Ishikawa (cell line): Measurements from ENCODE around the gene CFAP92.

ENCODE experiments used
- CEBPB ChIP-seq: IDR thresholded peaks from 2 replicates; pipeline ENCODE4 v1.6.1; 2012
- CREB1 ChIP-seq: IDR thresholded peaks from 2 replicates; pipeline ENCODE4 v1.6.1; 2012; ENCODE audit warnings: low read depth
- EP300 ChIP-seq: IDR thresholded peaks from 2 replicates; pipeline ENCODE4 v1.6.1; 2012; ENCODE audit warnings: borderline replicate concordance
- MAX ChIP-seq: IDR thresholded peaks from 2 replicates; pipeline ENCODE4 v1.6.1; 2012
- NFIC ChIP-seq: IDR thresholded peaks from 2 replicates; pipeline ENCODE4 v1.6.1; 2012
- RAD21 ChIP-seq: IDR thresholded peaks from 2 replicates; pipeline ENCODE4 v1.6.1; 2012; ENCODE audit warnings: low read depth
- USF1 ChIP-seq: IDR thresholded peaks from 2 replicates; pipeline ENCODE4 v1.6.1; 2012

GRCh38 chr3:128946411-128946810 is 47.5 kb downstream of the CFAP92 start:
- TF ChIP-seq CREB1 (no peak), USF1 (no peak), EP300 (no peak), CEBPB (no peak), NFIC (no peak), RAD21 (no peak), MAX (no peak)
